ENCODE measurements around the gene CSNK1E.

DNA sequence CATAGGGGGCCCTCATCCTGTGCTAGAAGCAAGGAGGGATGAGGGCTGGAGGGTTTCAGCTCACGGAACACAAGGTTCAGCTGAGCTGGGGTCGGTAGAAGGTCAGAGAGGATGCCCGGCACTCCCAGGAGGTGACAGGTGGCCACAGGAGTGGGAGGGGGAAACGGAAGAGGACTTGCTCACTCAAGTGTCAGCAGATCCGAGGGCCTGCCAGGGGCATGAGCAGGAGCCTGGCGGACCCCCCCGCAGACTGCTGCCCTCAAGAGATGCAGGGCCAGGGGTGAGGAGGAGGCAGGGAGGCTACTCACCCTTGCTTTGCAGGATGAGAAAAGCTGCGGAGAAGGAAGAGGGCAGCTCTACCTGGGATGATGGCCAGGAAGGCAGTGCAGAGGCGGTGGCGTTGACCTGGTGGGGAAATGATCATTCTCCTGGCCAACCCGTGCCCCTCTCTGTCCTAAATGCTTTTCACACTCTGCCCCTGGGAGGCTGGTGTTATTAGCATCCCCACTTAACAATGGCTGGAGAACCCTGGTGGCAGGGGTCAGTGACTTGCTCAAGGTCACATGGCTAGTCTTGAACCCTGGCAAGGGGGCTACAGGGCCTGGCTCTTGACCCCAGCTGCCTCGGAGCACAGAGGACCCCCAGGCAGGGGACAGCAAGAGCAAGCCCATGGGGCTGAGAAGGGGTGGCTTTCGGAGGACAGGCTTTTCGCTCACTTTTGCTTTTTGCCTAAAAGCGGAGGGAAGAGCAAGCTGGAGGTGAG is 30.1 kb upstream of the CSNK1E start:
- TF ChIP-seq, protein P1, sequence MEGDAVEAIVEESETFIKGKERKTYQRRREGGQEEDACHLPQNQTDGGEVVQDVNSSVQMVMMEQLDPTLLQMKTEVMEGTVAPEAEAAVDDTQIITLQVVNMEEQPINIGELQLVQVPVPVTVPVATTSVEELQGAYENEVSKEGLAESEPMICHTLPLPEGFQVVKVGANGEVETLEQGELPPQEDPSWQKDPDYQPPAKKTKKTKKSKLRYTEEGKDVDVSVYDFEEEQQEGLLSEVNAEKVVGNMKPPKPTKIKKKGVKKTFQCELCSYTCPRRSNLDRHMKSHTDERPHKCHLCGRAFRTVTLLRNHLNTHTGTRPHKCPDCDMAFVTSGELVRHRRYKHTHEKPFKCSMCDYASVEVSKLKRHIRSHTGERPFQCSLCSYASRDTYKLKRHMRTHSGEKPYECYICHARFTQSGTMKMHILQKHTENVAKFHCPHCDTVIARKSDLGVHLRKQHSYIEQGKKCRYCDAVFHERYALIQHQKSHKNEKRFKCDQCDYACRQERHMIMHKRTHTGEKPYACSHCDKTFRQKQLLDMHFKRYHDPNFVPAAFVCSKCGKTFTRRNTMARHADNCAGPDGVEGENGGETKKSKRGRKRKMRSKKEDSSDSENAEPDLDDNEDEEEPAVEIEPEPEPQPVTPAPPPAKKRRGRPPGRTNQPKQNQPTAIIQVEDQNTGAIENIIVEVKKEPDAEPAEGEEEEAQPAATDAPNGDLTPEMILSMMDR (optimal IDR thresholded peaks at IDR 0.05 in 1 of 3, IDR thresholded peaks at IDR 0.05 in 1 of 3, conservative IDR thresholded peaks at IDR 0.05 in 1 of 3; ENCODE audit: extremely low read depth in 1 of 3, insufficient read depth in 2 of 3, low read length in 3 of 3), result no peak
- TF ChIP-seq EZH2 (IDR thresholded peaks at IDR 0.05; ENCODE audit: low read length), result no peak
